ENCODE results near the gene OR1D2. TPM values are rescaled to one million over a fixed set of nuclear protein-coding genes. Genes with fewer than 3 reads are reported as not detected.
A peak's percentile ranks its signal among the peaks of the same experiment; 100 is the strongest.

The OR1D2 gene
- total and polyA plus RNA-seq, 2 of the 13 experiments (the other 11 are each of a cell fraction or from before 2014, with no cell fraction given) = not detected

- no peak for TF ChIP-seq STAT6 (CRISPR knock-in tag; IDR thresholded peaks at IDR 0.05; ENCODE audit: borderline replicate concordance)
- no peak for TF ChIP-seq GMEB1 (CRISPR knock-in tag; IDR thresholded peaks at IDR 0.05; ENCODE audit: borderline replicate concordance)
- TF ChIP-seq ZNF136 (CRISPR knock-in tag; IDR thresholded peaks at IDR 0.05; ENCODE audit: low read depth) = no peak
- no peak for TF ChIP-seq RAD51 (IDR thresholded peaks at IDR 0.05; ENCODE audit: borderline replicate concordance)
Observed at GRCh38 chr17:3049705-3050295, 54.4 kb downstream of the OR1D2 start (continued).

GRCh38 chr17:3048727-3049471, 55.3 kb downstream of the OR1D2 start:
- BruUV-seq (replicated peaks) = no TSS peak
- in situ Hi-C loops (cut with HindIII; ENCODE audit: extremely low pct_ligation_motif_present, low pct_unique_long_range_greater_than_20kb) = loop anchor here (10.0 kb wide), 1 partner anchor 616 kb away; the partner anchor contains the start of genes EMC6 and TAX1BP3
- peak overlapping the region; percentile 44 for H3K9ac ChIP-seq (ENCODE audit: insufficient read depth, low read depth, low read length)
- ChIA-PET CTCF (ENCODE audit: low intra/inter-chr PET ratio, low total read pairs) (interaction anchor here (1.2 kb wide), 1 partner anchor 599 kb away, joined by 6 read pairs; no protein-coding TSS in a partner anchor), POLR2A (interaction anchor here (1.0 to 1.5 kb wide), 3 partner anchors 587 to 674 kb away, joined by 3 to 6 read pairs (median 3); partner anchors contain the start of genes CTNS, HASPIN and SHPK)
- no peaks in the 10 kb centered on the region for H3K27me3 ChIP-seq (ENCODE audit: control insufficient read depth in 1 of 2, insufficient read depth in 2 of 2, low read length in 2 of 2)
- H3K4me3 ChIP-seq (replicated peaks in 1 of 3; ENCODE audit: insufficient read depth in 1 of 3, low read depth in 2 of 3, low read length in 3 of 3) = peak overlapping the region; percentile 53 to 77 (median 58)
- peaks cover 4% of the 10 kb centered on the region; the same call in 1 of the 2 replicates for H3K9me3 ChIP-seq (ENCODE audit: low read length)
- H4K20me1 ChIP-seq (ENCODE audit: insufficient read depth, low read length) = no peaks in the 10 kb centered on the region
- H3K36me3 ChIP-seq (replicated peaks in 1 of 2; ENCODE audit: control insufficient read depth in 1 of 2, insufficient read depth in 2 of 2, low read length in 2 of 2) = no peaks in the 10 kb centered on the region
- peak; percentile 84 for FAIRE-seq
- H3K4me2 ChIP-seq (ENCODE audit: low read depth, low read length) = peak overlapping the region; percentile 83
- 0 out of 2 replicates have a peak, but pooled peaks cover 12% of the 10 kb centered on the region for H3K4me1 ChIP-seq (ENCODE audit: insufficient read depth, low read length)
- no peak overlapping the region for H3K27ac ChIP-seq (ENCODE audit: extremely low read length, insufficient read depth, low read length)
- intact Hi-C loops (cut with micrococcal nuclease; ENCODE audit: unreplicated experiment) = no loop called here
- peak; percentile 99 for ATAC-seq
- WGBS (ENCODE audit: low lambda C conversion rate) = 7% methylated on average over 3 of the region's 50 CpGs
- DNase-seq (ENCODE audit: low spot score) = peak; percentile 93
- H2AFZ ChIP-seq (ENCODE audit: low read length) = peak overlapping the region; percentile 62
- H3K79me2 ChIP-seq (ENCODE audit: insufficient read depth, low read length) = no peaks in the 10 kb centered on the region
- TF ChIP-seq IKZF4 (CRISPR knock-in tag; IDR thresholded peaks at IDR 0.05; ENCODE audit: borderline replicate concordance, low read depth, not compliant biosample characterization) = peak; percentile 32
- TF ChIP-seq TOPORS (CRISPR knock-in tag; IDR thresholded peaks at IDR 0.05) = 0 out of 2 replicates have a peak, but pooled peaks have one; percentile 60
- TF ChIP-seq RCOR2 (CRISPR knock-in tag; IDR thresholded peaks at IDR 0.05) = no peak
- TF ChIP-seq ZFP91 (CRISPR knock-in tag; IDR thresholded peaks at IDR 0.05; ENCODE audit: borderline replicate concordance) = peak; percentile 76; the same call in 1 of the 2 replicates
- TF ChIP-seq NR1H2 (CRISPR knock-in tag; IDR thresholded peaks at IDR 0.05; ENCODE audit: borderline replicate concordance, low read depth) = no peak
- TF ChIP-seq NFYC (CRISPR knock-in tag; IDR thresholded peaks at IDR 0.05) = peak; percentile 97
- no peak for TF ChIP-seq ZNF546 (CRISPR knock-in tag; conservative IDR thresholded peaks at IDR 0.05)
- no peak for TF ChIP-seq EZH2 (conservative IDR thresholded peaks at IDR 0.05; ENCODE audit: low read depth, low read length)
- TF ChIP-seq HMG20B (CRISPR knock-in tag; conservative IDR thresholded peaks at IDR 0.05) = no peak
- TF ChIP-seq SALL1 (CRISPR knock-in tag; IDR thresholded peaks at IDR 0.05) = peak; percentile 59
- TF ChIP-seq KAT8 (CRISPR knock-in tag; IDR thresholded peaks at IDR 0.05) = peak; percentile 84; the same call in 1 of the 2 replicates
